GM23338 (cell line): ENCODE results near the gene C9orf85. TPM values are rescaled to one million over a fixed set of nuclear protein-coding genes. Genes with fewer than 3 reads are reported as not detected.

ENCODE experiments used
- ATAC-seq: fragments of 200-7000 bp; cut with Tn5 transposase; 3 replicates; pipeline ENCODE4 v1.9.1; 2020
- DNase-seq: peaks from one replicate; pipeline ENCODE4 v3.0.0-alpha.2; 2015; ENCODE audit warnings: low spot score
- H2AFZ ChIP-seq: fragments of 200-600 bp; sonication (generic); 2 replicates; pipeline ENCODE4 v1.8.0; 2016; ENCODE audit warnings: antibody characterized with exemption, mild to moderate bottlenecking, moderate library complexity
- H3F3A ChIP-seq: fragments of 200-600 bp; sonication (generic); replicated peaks from 2 replicates; pipeline ENCODE4 v1.8.0; 2017; ENCODE audit warnings: antibody characterized with exemption, mixed run types, low read depth
- H3K27ac ChIP-seq: fragments of 200-600 bp; sonication (generic); 2 replicates; pipeline ENCODE4 v1.6.1; 2016; ENCODE audit warnings: low read depth
- H3K27me3 ChIP-seq: fragments of 200-600 bp; sonication (generic); 2 replicates; pipeline ENCODE4 v1.8.0; 2016; ENCODE audit warnings: mild to moderate bottlenecking, mixed run types, moderate library complexity; ENCODE audit not compliant: insufficient read depth
- H3K36me3 ChIP-seq: fragments of 200-600 bp; sonication (generic); 2 replicates; pipeline ENCODE4 v1.8.0; 2016; ENCODE audit warnings: mild to moderate bottlenecking; ENCODE audit not compliant: insufficient read depth
- H3K4me1 ChIP-seq: fragments of 200-600 bp; sonication (generic); 2 replicates; pipeline ENCODE4 v1.8.0; 2016; ENCODE audit warnings: mild to moderate bottlenecking, moderate library complexity; ENCODE audit not compliant: insufficient read depth
- H3K4me2 ChIP-seq: fragments of 200-600 bp; sonication (generic); 2 replicates; pipeline ENCODE4 v1.7.1; 2017; ENCODE audit warnings: mixed run types
- H3K4me3 ChIP-seq: fragments of 200-600 bp; sonication (generic); 2 replicates; pipeline ENCODE4 v1.6.1; 2016; ENCODE audit warnings: mixed run types
- H3K79me2 ChIP-seq: fragments of 200-600 bp; sonication (generic); replicated peaks from 2 replicates; pipeline ENCODE4 v1.8.0; 2017; ENCODE audit warnings: mild to moderate bottlenecking; ENCODE audit not compliant: insufficient read depth
- H3K9me2 ChIP-seq: fragments of 200-600 bp; sonication (generic); 2 replicates; pipeline ENCODE4 v1.8.0; 2017; ENCODE audit not compliant: insufficient read depth
- H4K20me1 ChIP-seq: fragments of 200-600 bp; sonication (generic); replicated peaks from 2 replicates; pipeline ENCODE4 v1.8.0; 2017; ENCODE audit warnings: mild to moderate bottlenecking; ENCODE audit not compliant: insufficient read depth
- H3K27ac Mint-ChIP-seq: 2 replicates; pipeline ENCODE4 v1.8.0; 2020; ENCODE audit warnings: inconsistent platforms, mild to moderate bottlenecking, moderate library complexity, mixed read lengths
- H3K27me3 Mint-ChIP-seq: 3 replicates; pipeline ENCODE4 v1.8.0; 2022; ENCODE audit warnings: low read depth, mild to moderate bottlenecking, moderate library complexity, mixed read lengths, inconsistent platforms; ENCODE audit not compliant: insufficient read depth, poor library complexity
- H3K36me3 Mint-ChIP-seq: 3 replicates; pipeline ENCODE4 v1.8.0; 2021; ENCODE audit warnings: low read depth, mild to moderate bottlenecking, inconsistent platforms, moderate library complexity, mixed read lengths
- H3K4me1 Mint-ChIP-seq: 3 replicates; pipeline ENCODE4 v1.8.0; 2020; ENCODE audit warnings: mild to moderate bottlenecking, inconsistent platforms, mixed read lengths
- H3K4me3 Mint-ChIP-seq: 3 replicates; pipeline ENCODE4 v1.8.0; 2021; ENCODE audit warnings: moderate library complexity, mild to moderate bottlenecking, inconsistent platforms, mixed read lengths
- H3K9me3 Mint-ChIP-seq: 3 replicates; pipeline ENCODE4 v1.8.0; 2020; ENCODE audit warnings: moderate library complexity, mild to moderate bottlenecking, inconsistent platforms, mixed read lengths
- CREB1 ChIP-seq: fragments of 250-450 bp; sonication (Bioruptor Pico); IDR thresholded peaks from 2 replicates; pipeline ENCODE4 v1.5.0; 2020; ENCODE audit warnings: low read depth, mild to moderate bottlenecking, moderate library complexity
- EZH2phosphoT487 ChIP-seq: fragments of 200-600 bp; sonication (generic); IDR thresholded peaks from one replicate; pipeline ENCODE4 v1.8.1; 2018; ENCODE audit warnings: antibody characterized with exemption; ENCODE audit not compliant: unreplicated experiment
- NANOG ChIP-seq: IDR thresholded peaks from 2 replicates; pipeline ENCODE4 v1.6.1; 2016; ENCODE audit warnings: antibody characterized with exemption, borderline replicate concordance
- polyA plus RNA-seq: library from polyadenylated mRNA; unstranded; fragments of >200 nt; fragmentation: Nextera tagmentation; extraction: Ambion mirVana; gene quantifications from 2 replicates; pipeline ENCODE4 v1.2.1, GENCODE V29; 2016
- total RNA-seq: library from RNA; depleted of rRNA; stranded (reverse); fragments of >200 nt; shearing (Covaris generic); gene quantifications from 2 replicates; pipeline ENCODE4 v1.2.3, GENCODE V29; 2014
- TF ChIP-seq, protein P1 (sequence below): IDR thresholded peaks from one replicate; pipeline ENCODE4 v1.6.1; 2018; ENCODE audit warnings: antibody characterized with exemption; ENCODE audit not compliant: unreplicated experiment
- TF ChIP-seq, protein P2 (sequence below), 2 experiments: fragments of 200-600 bp in 1 of 2; sonication (generic) in 1 of 2; conservative IDR thresholded peaks; 2 replicates each; pipeline versions ENCODE4 v1.5.1 to v1.6.1; 2016 to 2017; ENCODE audit warnings: antibody characterized with exemption in 2 of 2, low read depth in 2 of 2, mild to moderate bottlenecking in 2 of 2, moderate library complexity in 1 of 2

The C9orf85 gene
- total and polyA plus RNA-seq, 2 experiments from 2014 or later = 10.3 to 20.8 TPM

DNA sequence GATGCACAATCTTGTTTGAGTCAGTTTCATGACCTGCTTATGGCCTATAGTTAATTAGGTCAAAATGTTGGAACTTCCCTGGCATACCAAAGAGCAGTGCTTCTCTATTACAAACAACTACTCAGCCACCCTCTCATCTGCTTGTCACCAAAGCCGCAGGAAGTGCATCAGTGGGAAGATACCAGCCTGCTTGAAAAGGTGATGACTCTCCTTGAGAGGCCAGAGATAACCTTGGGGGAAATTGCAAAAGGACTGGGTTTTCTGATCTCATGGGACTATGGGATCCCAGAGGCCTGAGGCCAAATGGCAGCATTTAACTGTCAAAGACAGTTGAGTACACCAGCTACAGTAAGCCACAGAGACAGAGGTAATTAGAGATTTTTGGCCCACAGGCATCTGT, 79.0 kb downstream of the C9orf85 start (continued):
- TF ChIP-seq, protein P1, sequence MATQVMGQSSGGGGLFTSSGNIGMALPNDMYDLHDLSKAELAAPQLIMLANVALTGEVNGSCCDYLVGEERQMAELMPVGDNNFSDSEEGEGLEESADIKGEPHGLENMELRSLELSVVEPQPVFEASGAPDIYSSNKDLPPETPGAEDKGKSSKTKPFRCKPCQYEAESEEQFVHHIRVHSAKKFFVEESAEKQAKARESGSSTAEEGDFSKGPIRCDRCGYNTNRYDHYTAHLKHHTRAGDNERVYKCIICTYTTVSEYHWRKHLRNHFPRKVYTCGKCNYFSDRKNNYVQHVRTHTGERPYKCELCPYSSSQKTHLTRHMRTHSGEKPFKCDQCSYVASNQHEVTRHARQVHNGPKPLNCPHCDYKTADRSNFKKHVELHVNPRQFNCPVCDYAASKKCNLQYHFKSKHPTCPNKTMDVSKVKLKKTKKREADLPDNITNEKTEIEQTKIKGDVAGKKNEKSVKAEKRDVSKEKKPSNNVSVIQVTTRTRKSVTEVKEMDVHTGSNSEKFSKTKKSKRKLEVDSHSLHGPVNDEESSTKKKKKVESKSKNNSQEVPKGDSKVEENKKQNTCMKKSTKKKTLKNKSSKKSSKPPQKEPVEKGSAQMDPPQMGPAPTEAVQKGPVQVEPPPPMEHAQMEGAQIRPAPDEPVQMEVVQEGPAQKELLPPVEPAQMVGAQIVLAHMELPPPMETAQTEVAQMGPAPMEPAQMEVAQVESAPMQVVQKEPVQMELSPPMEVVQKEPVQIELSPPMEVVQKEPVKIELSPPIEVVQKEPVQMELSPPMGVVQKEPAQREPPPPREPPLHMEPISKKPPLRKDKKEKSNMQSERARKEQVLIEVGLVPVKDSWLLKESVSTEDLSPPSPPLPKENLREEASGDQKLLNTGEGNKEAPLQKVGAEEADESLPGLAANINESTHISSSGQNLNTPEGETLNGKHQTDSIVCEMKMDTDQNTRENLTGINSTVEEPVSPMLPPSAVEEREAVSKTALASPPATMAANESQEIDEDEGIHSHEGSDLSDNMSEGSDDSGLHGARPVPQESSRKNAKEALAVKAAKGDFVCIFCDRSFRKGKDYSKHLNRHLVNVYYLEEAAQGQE = no peak
- TF ChIP-seq, protein P2, sequence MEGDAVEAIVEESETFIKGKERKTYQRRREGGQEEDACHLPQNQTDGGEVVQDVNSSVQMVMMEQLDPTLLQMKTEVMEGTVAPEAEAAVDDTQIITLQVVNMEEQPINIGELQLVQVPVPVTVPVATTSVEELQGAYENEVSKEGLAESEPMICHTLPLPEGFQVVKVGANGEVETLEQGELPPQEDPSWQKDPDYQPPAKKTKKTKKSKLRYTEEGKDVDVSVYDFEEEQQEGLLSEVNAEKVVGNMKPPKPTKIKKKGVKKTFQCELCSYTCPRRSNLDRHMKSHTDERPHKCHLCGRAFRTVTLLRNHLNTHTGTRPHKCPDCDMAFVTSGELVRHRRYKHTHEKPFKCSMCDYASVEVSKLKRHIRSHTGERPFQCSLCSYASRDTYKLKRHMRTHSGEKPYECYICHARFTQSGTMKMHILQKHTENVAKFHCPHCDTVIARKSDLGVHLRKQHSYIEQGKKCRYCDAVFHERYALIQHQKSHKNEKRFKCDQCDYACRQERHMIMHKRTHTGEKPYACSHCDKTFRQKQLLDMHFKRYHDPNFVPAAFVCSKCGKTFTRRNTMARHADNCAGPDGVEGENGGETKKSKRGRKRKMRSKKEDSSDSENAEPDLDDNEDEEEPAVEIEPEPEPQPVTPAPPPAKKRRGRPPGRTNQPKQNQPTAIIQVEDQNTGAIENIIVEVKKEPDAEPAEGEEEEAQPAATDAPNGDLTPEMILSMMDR (conservative IDR thresholded peaks at IDR 0.05; ENCODE audit: low read depth in 2 of 2) = no peak
- TF ChIP-seq CREB1 (CRISPR knock-in tag) = no peak

DNA sequence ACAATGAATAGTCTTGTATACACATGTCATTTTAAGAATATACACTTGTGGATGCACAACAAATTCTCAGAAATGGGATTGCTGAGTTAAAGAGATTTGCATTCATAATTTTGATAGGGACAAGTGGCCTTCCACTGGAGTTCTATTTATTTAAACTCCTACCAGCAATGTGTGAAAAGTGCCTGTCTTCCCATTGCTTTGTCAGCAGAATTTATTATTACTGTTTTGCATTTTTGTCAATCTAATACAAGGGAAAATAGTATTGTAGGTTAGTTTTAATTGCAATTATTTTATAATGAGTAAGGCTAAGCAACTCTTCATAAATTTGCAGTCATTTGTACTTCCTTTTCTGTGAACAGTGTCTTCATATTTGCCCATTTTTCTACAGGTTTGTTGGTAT, 94.0 kb downstream of the C9orf85 start:
- H3K4me2 ChIP-seq = no peak overlapping the region
- H3K9me3 Mint-ChIP-seq = peaks cover 24% of the 10 kb centered on the region

More for the DNA sequence above, 94.0 kb downstream of the C9orf85 start:
- H3K4me3 ChIP-seq = no peak overlapping the region
- Mint-ChIP-seq H3K36me3 (peaks cover 20% of the 10 kb centered on the region; the same call in 2 of the 3 replicates), H3K27me3 (peaks cover 1% of the 10 kb centered on the region), H3K27ac (no peak overlapping the region), H3K4me1 (peaks cover 9% of the 10 kb centered on the region), H3K4me3 (no peak overlapping the region)
- H3K9me2 ChIP-seq = no peaks in the 10 kb centered on the region
- H3K27me3 ChIP-seq = no peaks in the 10 kb centered on the region
- H4K20me1 ChIP-seq = no peaks in the 10 kb centered on the region
- H3K4me1 ChIP-seq = peaks cover 18% of the 10 kb centered on the region
- no peak overlapping the region for H3K27ac ChIP-seq
- TF ChIP-seq EZH2phosphoT487 (no peak), NANOG (no peak)
- TF ChIP-seq, protein P1 = no peak
- ATAC-seq (no peak), DNase-seq (no peak)
- H3F3A ChIP-seq = no peaks in the 10 kb centered on the region
- H2AFZ ChIP-seq = no peak overlapping the region
- H3K79me2 ChIP-seq = no peaks in the 10 kb centered on the region
- no peaks in the 10 kb centered on the region for H3K36me3 ChIP-seq
